OCI-LY7 (cell line): ENCODE measurements around the gene NBEAL1. TPM values are rescaled to one million over a fixed set of nuclear protein-coding genes. Genes with fewer than 3 reads are reported as not detected.

ENCODE experiments used
- BruUV-seq: library from RNA; stranded (reverse); fragments of 400-500 nt; replicated peaks from 2 replicates; lab custom pipeline; 2021; lab: Mats Ljungman, UMichigan
- CTCF ChIA-PET: fragments of 300-600 bp; sonication (Branson Sonifier 250); formaldehyde crosslinking; loops from one replicate; lab custom pipeline; 2022; ENCODE audit warnings: antibody characterized with exemption; ENCODE audit not compliant: unreplicated experiment; lab: Charles Lee
- POLR2A ChIA-PET: fragments of 300-600 bp; sonication (Branson Sonifier 250); formaldehyde crosslinking; loops from one replicate; lab custom pipeline; 2022; ENCODE audit warnings: antibody characterized with exemption; lab: Charles Lee
- DNase-seq: peaks from one replicate; pipeline ENCODE4 v3.0.0-alpha.2; 2015; ENCODE audit warnings: low spot score
- H2AFZ ChIP-seq: fragments of 200-600 bp; sonication (generic), shearing (Covaris generic); 2 replicates; pipeline ENCODE4 v1.6.1; 2014; ENCODE audit warnings: mild to moderate bottlenecking, antibody characterized with exemption, low read length, moderate library complexity
- H3K27ac ChIP-seq: fragments of 200-600 bp; sonication (generic); 2 replicates; pipeline ENCODE4 v1.5.1; 2014; ENCODE audit warnings: mixed run types, low read depth, mild to moderate bottlenecking, moderate library complexity, low read length, inconsistent platforms; ENCODE audit not compliant: poor library complexity, severe bottlenecking
- H3K36me3 ChIP-seq: fragments of 200-600 bp; sonication (generic); 2 replicates; pipeline ENCODE4 v1.6.1; 2014; ENCODE audit warnings: mild to moderate bottlenecking, antibody characterized with exemption, low read length, moderate library complexity, mixed read lengths; ENCODE audit not compliant: insufficient read depth
- H3K4me1 ChIP-seq: fragments of 200-600 bp; sonication (generic); 2 replicates; pipeline ENCODE4 v1.5.1; 2014; ENCODE audit warnings: mild to moderate bottlenecking, low read length; ENCODE audit not compliant: insufficient read depth, poor library complexity, severe bottlenecking
- H3K4me2 ChIP-seq: fragments of 200-600 bp; sonication (generic); 2 replicates; pipeline ENCODE4 v1.6.1; 2014; ENCODE audit warnings: mild to moderate bottlenecking, low read length
- H3K4me3 ChIP-seq: fragments of 200-600 bp; sonication (generic); 2 replicates; pipeline ENCODE4 v1.5.1; 2014; ENCODE audit warnings: mild to moderate bottlenecking, low read depth, low read length; ENCODE audit not compliant: poor library complexity, severe bottlenecking
- H3K79me2 ChIP-seq: fragments of 200-600 bp; sonication (generic); 2 replicates; pipeline ENCODE4 v1.6.1; 2016; ENCODE audit warnings: low read depth, mild to moderate bottlenecking, low read length, moderate library complexity, mixed read lengths; ENCODE audit not compliant: insufficient read depth
- H3K9me2 ChIP-seq: fragments of 200-600 bp; sonication (generic); 2 replicates; pipeline ENCODE4 v1.6.1; 2016; ENCODE audit warnings: mild to moderate bottlenecking, low read length, mixed read lengths; ENCODE audit not compliant: insufficient read depth
- H3K9me3 ChIP-seq: fragments of 200-600 bp; sonication (generic); 2 replicates; pipeline ENCODE4 v1.6.1; 2014; ENCODE audit warnings: mild to moderate bottlenecking, mixed run types, low read length, mixed read lengths
- H4K20me1 ChIP-seq: fragments of 200-600 bp; sonication (generic); 2 replicates; pipeline ENCODE4 v1.6.1; 2014; ENCODE audit warnings: mild to moderate bottlenecking, antibody characterized with exemption, low read length, moderate library complexity, mixed read lengths; ENCODE audit not compliant: insufficient read depth
- EZH2phosphoT487 ChIP-seq: fragments of 200-600 bp; sonication (generic); IDR thresholded peaks from 2 replicates; pipeline ENCODE4 v1.6.1; 2018; ENCODE audit warnings: low read depth, borderline replicate concordance, mild to moderate bottlenecking, mixed run types, antibody characterized with exemption, low read length, moderate library complexity, mixed read lengths
- intact Hi-C: fragments of 100-400 bp; cut with micrococcal nuclease; formaldehyde crosslinking; loops from one replicate; pipeline ENCODE4 v1.10.0; 2022; ENCODE audit not compliant: unreplicated experiment
- total RNA-seq, 2 experiments: library from RNA; depleted of rRNA in 1 of 2; stranded (reverse); fragments of >200 nt in 1 of 2; shearing (Covaris generic) in 1 of 2; gene quantifications; 2 replicates each; pipeline ENCODE4 v1.2.3, GENCODE V29; 2014 to 2022
- TF ChIP-seq, protein P1 (sequence below): fragments of 200-600 bp; sonication (generic); conservative IDR thresholded peaks from 2 replicates; pipeline ENCODE4 v1.5.1; 2014; ENCODE audit warnings: mild to moderate bottlenecking, antibody characterized with exemption, low read length, moderate library complexity, mixed read lengths

NBEAL1 gene
- total RNA-seq, 2 experiments from 2014 or later, result 5.9 to 10.4 TPM

DNA sequence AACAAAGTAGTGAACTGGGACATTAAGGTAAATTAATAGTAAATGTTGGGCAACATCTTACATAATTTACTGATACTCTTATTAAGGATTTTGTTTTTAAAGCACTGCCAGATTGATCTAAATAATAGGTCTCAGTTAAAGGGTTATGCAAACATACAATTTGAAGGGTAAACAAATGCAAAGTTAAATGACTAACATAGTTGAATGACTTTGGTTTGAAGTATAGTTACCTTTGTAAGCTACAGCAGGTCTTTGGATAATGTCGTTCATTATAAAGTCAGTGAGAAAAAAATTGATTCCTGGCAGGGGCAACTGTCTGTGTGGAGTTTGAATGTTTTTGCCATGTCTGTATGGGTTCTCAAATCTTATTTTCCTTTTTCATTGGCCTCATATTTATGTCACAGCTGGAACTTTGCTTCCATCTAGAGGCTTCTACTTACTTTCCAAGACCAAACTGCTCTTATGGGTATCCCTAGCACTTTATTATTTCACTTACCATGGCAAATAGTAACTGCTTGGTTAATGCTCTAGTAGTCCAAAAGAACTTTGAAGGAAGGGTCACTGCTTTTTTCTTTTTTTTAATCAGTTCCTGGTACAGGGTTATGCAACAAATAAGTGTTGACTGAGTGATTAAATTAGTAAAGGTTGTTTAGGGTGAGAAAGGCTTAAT is 107.8 kb downstream of the NBEAL1 start:
- H2AFZ ChIP-seq, result no peak overlapping the region
- intact Hi-C loops, result no loop called here
- TF ChIP-seq EZH2phosphoT487, result no peak
- TF ChIP-seq, protein P1, sequence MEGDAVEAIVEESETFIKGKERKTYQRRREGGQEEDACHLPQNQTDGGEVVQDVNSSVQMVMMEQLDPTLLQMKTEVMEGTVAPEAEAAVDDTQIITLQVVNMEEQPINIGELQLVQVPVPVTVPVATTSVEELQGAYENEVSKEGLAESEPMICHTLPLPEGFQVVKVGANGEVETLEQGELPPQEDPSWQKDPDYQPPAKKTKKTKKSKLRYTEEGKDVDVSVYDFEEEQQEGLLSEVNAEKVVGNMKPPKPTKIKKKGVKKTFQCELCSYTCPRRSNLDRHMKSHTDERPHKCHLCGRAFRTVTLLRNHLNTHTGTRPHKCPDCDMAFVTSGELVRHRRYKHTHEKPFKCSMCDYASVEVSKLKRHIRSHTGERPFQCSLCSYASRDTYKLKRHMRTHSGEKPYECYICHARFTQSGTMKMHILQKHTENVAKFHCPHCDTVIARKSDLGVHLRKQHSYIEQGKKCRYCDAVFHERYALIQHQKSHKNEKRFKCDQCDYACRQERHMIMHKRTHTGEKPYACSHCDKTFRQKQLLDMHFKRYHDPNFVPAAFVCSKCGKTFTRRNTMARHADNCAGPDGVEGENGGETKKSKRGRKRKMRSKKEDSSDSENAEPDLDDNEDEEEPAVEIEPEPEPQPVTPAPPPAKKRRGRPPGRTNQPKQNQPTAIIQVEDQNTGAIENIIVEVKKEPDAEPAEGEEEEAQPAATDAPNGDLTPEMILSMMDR, result peak; percentile 43
- ChIA-PET POLR2A (no interaction called here), CTCF (no interaction called here)
- H3K9me3 ChIP-seq, result no peaks in the 10 kb centered on the region
- BruUV-seq, result no TSS peak
- H3K4me2 ChIP-seq, result no peak overlapping the region
- H3K4me3 ChIP-seq, result no peak overlapping the region
- H3K27ac ChIP-seq, result no peak overlapping the region
- DNase-seq, result no peak
- H4K20me1 ChIP-seq, result no peaks in the 10 kb centered on the region
- H3K4me1 ChIP-seq, result no peaks in the 10 kb centered on the region
- H3K36me3 ChIP-seq, result no peaks in the 10 kb centered on the region
- H3K79me2 ChIP-seq, result no peaks in the 10 kb centered on the region
- no peaks in the 10 kb centered on the region for H3K9me2 ChIP-seq

DNA sequence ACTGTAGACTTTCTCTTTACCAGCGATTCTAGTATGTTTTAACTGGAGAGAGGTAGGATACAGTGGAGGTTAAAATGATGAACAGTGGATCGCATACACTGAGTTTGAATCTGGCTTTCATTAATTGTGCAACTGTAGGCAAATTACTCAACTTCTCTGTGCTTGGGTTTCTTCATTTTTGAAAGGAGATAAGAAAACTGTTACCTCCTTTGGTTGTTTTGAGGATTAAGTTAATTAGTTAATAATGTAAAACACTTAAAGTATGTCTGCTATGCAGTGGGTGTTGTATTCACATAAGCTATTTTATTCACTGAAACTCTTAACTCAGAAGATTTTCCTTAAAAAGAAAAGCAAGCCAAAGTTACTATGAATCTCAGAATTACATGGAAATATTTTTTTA is 112.3 kb downstream of the NBEAL1 start:
- no peaks in the 10 kb centered on the region for H3K79me2 ChIP-seq
- no peaks in the 10 kb centered on the region for H3K36me3 ChIP-seq
- no peak overlapping the region for H3K4me2 ChIP-seq
- H2AFZ ChIP-seq, result no peak overlapping the region
- POLR2A ChIA-PET, result interaction anchor here (1.3 kb wide), 1 partner anchor 9 kb away, joined by 3 read pairs; no protein-coding TSS in a partner anchor
- H3K4me3 ChIP-seq, result no peak overlapping the region
- H3K9me2 ChIP-seq, result no peaks in the 10 kb centered on the region
- intact Hi-C loops, result no loop called here
- TF ChIP-seq EZH2phosphoT487, result no peak
- TF ChIP-seq, protein P1, result no peak
- no peaks in the 10 kb centered on the region for H3K9me3 ChIP-seq
- no peak overlapping the region for H3K27ac ChIP-seq
- DNase-seq, result no peak
- BruUV-seq, result no TSS peak
- H4K20me1 ChIP-seq, result no peaks in the 10 kb centered on the region
- CTCF ChIA-PET, result no interaction called here
- no peaks in the 10 kb centered on the region for H3K4me1 ChIP-seq

DNA sequence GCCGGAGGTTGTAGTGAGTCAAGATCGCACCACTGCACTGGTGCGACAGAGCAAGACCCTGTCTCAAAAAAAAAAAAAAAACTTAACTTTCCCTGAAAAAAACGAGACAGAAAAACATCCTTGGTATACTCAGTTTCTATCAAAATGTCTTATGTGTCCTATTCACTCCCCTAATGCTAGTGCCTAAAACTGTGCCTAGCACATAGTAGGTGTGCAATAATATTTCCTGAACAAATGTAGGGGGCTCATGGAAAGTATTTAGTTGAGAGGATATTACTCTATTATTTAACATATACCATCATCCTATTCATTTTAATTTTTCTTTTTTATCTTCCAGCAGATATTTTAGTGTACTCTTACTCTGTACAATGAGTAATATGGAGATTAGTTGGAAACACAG is 120.4 kb downstream of the NBEAL1 start:
- intact Hi-C loops, result no loop called here
- CTCF ChIA-PET, result interaction anchor here (0.6 kb wide), 1 partner anchor 978 kb away, joined by 3 read pairs; no protein-coding TSS in a partner anchor
- DNase-seq, result no peak

More for the DNA sequence above, 120.4 kb downstream of the NBEAL1 start:
- H3K27ac ChIP-seq, result no peak overlapping the region
- no peaks in the 10 kb centered on the region for H4K20me1 ChIP-seq
- H3K79me2 ChIP-seq, result no peaks in the 10 kb centered on the region
- no TSS peak for BruUV-seq
- H3K9me2 ChIP-seq, result no peaks in the 10 kb centered on the region
- no peak overlapping the region for H3K4me2 ChIP-seq
- H3K4me1 ChIP-seq, result no peaks in the 10 kb centered on the region
- no peaks in the 10 kb centered on the region for H3K36me3 ChIP-seq
- POLR2A ChIA-PET, result no interaction called here
- H2AFZ ChIP-seq, result no peak overlapping the region
- H3K4me3 ChIP-seq, result no peak overlapping the region
- no peaks in the 10 kb centered on the region for H3K9me3 ChIP-seq
- TF ChIP-seq, protein P1, result no peak
- TF ChIP-seq EZH2phosphoT487, result no peak
